Ascending aorta (tissue), 2 donors: ENCODE data around the gene ARAP2. TPM values are rescaled to one million over a fixed set of nuclear protein-coding genes. Genes with fewer than 3 reads are reported as not detected.

Experiments used
- DNase-seq, 2 donors: peaks; one replicate each; pipeline ENCODE4 v3.0.0-alpha.2; 2019; ENCODE audit warnings: low spot score in 2 of 2
- H3K27ac ChIP-seq, 2 donors: fragments of 200-600 bp; sonication (generic); one replicate each; pipeline ENCODE4 v1.5.1; 2016 to 2017; ENCODE audit warnings: mild to moderate bottlenecking in 1 of 2
- H3K27me3 ChIP-seq: fragments of 200-600 bp; sonication (generic); one replicate; pipeline ENCODE4 v1.5.1; 2017
- H3K36me3 ChIP-seq, 2 donors: fragments of 200-600 bp; sonication (generic); one replicate each; pipeline ENCODE4 v1.5.1; 2016
- H3K4me1 ChIP-seq, 2 donors: fragments of 200-600 bp; sonication (generic); one replicate each; pipeline ENCODE4 v1.5.1; 2016 to 2017; ENCODE audit warnings: mild to moderate bottlenecking in 1 of 2
- H3K4me3 ChIP-seq, 2 donors: fragments of 200-600 bp; sonication (generic); one replicate each; pipeline ENCODE4 v1.5.1; 2016 to 2017; ENCODE audit warnings: mild to moderate bottlenecking in 1 of 2
- H3K9me3 ChIP-seq, 2 donors: fragments of 200-600 bp; sonication (generic); one replicate each; pipeline ENCODE4 v1.5.1; 2016
- intact Hi-C: fragments of 100-400 bp; cut with DNase I; formaldehyde crosslinking; loops from one replicate; pipeline ENCODE4 v1.15.1; 2023
- total RNA-seq: library from RNA; depleted of rRNA; stranded (reverse); fragments of >200 nt; gene quantifications from one replicate; pipeline ENCODE4 v1.1.0, GENCODE V29; 2016
- TF ChIP-seq, protein P1 (sequence below), 3 experiments: fragments of 200-600 bp in 2 of 3; fragments of 450-650 bp in 1 of 3; sonication (generic) in 2 of 3; IDR thresholded peaks; one replicate each; pipeline ENCODE4 v1.5.1; 2016 to 2019; ENCODE audit warnings: antibody characterized with exemption in 3 of 3, mild to moderate bottlenecking in 1 of 3, moderate library complexity in 1 of 3

Gene ARAP2
- total RNA-seq, 1 donor from 2014 or later = 12.2 TPM

- DNase-seq = no peak
- no peak overlapping the region for H3K27ac ChIP-seq
- TF ChIP-seq, protein P1, sequence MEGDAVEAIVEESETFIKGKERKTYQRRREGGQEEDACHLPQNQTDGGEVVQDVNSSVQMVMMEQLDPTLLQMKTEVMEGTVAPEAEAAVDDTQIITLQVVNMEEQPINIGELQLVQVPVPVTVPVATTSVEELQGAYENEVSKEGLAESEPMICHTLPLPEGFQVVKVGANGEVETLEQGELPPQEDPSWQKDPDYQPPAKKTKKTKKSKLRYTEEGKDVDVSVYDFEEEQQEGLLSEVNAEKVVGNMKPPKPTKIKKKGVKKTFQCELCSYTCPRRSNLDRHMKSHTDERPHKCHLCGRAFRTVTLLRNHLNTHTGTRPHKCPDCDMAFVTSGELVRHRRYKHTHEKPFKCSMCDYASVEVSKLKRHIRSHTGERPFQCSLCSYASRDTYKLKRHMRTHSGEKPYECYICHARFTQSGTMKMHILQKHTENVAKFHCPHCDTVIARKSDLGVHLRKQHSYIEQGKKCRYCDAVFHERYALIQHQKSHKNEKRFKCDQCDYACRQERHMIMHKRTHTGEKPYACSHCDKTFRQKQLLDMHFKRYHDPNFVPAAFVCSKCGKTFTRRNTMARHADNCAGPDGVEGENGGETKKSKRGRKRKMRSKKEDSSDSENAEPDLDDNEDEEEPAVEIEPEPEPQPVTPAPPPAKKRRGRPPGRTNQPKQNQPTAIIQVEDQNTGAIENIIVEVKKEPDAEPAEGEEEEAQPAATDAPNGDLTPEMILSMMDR (IDR thresholded peaks at IDR 0.05) = no peak
- no peaks in the 10 kb centered on the region for H3K4me1 ChIP-seq
- no peaks in the 10 kb centered on the region for H3K36me3 ChIP-seq
- intact Hi-C loops = no loop called here
- no peak overlapping the region for H3K4me3 ChIP-seq
- no peaks in the 10 kb centered on the region for H3K9me3 ChIP-seq
- no peaks in the 10 kb centered on the region for H3K27me3 ChIP-seq
Measured at GRCh38 chr4:36088542-36088941, 155.8 kb downstream of the ARAP2 start.

DNA sequence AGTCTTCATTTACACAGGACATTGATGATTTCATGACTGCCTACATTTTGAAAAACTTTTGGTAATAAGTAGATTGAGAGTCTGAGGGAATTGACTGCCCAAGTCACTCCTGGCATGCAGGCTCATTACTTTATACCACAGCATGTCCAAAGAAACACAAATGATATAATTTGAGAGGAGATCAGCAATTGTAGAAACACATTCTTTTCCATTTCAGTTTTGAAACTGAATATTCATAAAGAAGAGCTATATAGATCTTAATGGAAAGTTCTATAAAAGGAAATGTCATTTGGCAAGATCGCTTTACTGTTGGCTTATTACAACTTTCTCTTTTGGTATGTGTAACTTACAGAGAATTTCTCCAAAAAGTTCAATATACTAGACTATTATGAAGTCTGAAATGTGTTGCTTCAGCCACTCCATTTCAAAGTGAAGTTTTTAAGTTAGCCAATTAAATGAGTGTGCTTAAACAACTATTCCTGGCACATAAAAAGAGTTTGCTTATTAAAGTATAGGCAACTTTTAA is 158.0 kb downstream of the ARAP2 start:
- no peaks in the 10 kb centered on the region for H3K27me3 ChIP-seq
- H3K4me1 ChIP-seq = no peaks in the 10 kb centered on the region
- no peaks in the 10 kb centered on the region for H3K9me3 ChIP-seq
- intact Hi-C loops = no loop called here
- no peak for DNase-seq
- H3K27ac ChIP-seq = no peak overlapping the region
- no peaks in the 10 kb centered on the region for H3K36me3 ChIP-seq
- TF ChIP-seq, protein P1 (IDR thresholded peaks at IDR 0.05) = no peak
- H3K4me3 ChIP-seq = no peak overlapping the region

DNA sequence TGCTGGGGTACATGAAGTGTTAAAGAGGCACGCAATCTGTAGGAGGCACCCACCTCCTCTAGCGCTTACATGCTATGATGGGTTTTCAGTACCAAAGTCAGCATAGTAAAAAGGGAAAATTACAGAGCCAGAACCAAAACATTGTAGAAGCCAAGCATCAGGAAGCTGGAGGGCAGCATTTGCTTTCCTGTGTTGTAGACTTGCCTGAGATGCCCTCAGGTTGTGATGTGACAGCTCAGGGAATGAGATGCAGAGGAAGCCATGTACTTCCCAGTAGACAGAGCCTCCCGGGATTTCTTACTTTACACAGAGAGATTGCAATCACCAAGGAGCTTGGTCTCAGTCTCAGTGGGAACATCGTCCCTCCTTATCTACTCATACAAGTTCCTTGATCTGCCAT is 161.5 kb downstream of the ARAP2 start:
- TF ChIP-seq, protein P1 (IDR thresholded peaks at IDR 0.05) = no peak
- intact Hi-C loops = no loop called here
- Histone ChIP-seq H3K36me3 (no peaks in the 10 kb centered on the region), H3K27me3 (no peaks in the 10 kb centered on the region), H3K4me1 (no peaks in the 10 kb centered on the region), H3K9me3 (no peaks in the 10 kb centered on the region), H3K27ac (no peak overlapping the region), H3K4me3 (no peak overlapping the region)
- no peak for DNase-seq

- no peaks in the 10 kb centered on the region for H3K36me3 ChIP-seq
- H3K9me3 ChIP-seq = no peaks in the 10 kb centered on the region
- H3K4me3 ChIP-seq = no peak overlapping the region
- intact Hi-C loops = no loop called here
- no peaks in the 10 kb centered on the region for H3K4me1 ChIP-seq
- no peaks in the 10 kb centered on the region for H3K27me3 ChIP-seq
- TF ChIP-seq, protein P1 (IDR thresholded peaks at IDR 0.05) = no peak
- no peak overlapping the region for H3K27ac ChIP-seq
- no peak for DNase-seq
Measured at GRCh38 chr4:36081185-36081584, 163.1 kb downstream of the ARAP2 start.

DNA sequence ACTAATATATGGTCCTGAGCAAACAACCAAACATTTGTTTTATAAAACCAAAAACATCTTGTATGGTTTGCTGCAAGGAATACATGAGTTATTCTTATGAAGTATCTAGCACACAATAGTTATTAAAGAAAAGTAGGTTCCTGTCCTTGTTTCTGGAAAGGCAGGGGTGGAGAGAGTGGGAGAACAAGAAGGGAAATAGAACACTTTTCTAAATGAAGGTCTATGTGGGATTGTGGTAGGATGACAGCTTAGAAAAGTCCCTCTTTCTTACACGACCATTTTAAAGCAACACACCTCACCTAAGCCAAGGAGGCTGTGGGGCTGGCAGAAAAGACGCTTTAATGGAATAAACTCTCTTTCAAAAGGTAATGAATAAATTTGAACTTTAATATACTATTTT is 164.6 kb downstream of the ARAP2 start:
- Histone ChIP-seq H3K4me3 (no peak overlapping the region), H3K36me3 (no peaks in the 10 kb centered on the region), H3K27ac (no peak overlapping the region), H3K9me3 (no peaks in the 10 kb centered on the region), H3K27me3 (no peaks in the 10 kb centered on the region), H3K4me1 (no peaks in the 10 kb centered on the region)
- intact Hi-C loops = no loop called here
- DNase-seq = no peak
- TF ChIP-seq, protein P1 (IDR thresholded peaks at IDR 0.05) = no peak

GRCh38 chr4:36078319-36078718 is 166.0 kb downstream of the ARAP2 start:
- intact Hi-C loops = no loop called here
- Histone ChIP-seq H3K27ac (no peak overlapping the region), H3K36me3 (no peaks in the 10 kb centered on the region), H3K9me3 (no peaks in the 10 kb centered on the region), H3K4me1 (no peaks in the 10 kb centered on the region), H3K4me3 (no peak overlapping the region), H3K27me3 (no peaks in the 10 kb centered on the region)
- no peak for DNase-seq
- TF ChIP-seq, protein P1 (IDR thresholded peaks at IDR 0.05) = no peak
